A549 (cell line): ENCODE data around the gene FRMD1. TPM values are rescaled to one million over a fixed set of nuclear protein-coding genes. Genes with fewer than 3 reads are reported as not detected.

Source experiments
- ATAC-seq, 2 experiments: fragments of 200-7000 bp in 1 of 2; fragments of >200 bp in 1 of 2; cut with Nextera tagmentation in 1 of 2; cut with Tn5 transposase in 1 of 2; 3 replicates each; pipeline versions ENCODE4 v1.8.0 to v1.9.1; 2018 to 2020; ENCODE audit warnings: mild to moderate bottlenecking in 1 of 2, moderate library complexity in 1 of 2
- CTCF ChIA-PET: fragments of 300-600 bp; sonication (Branson Sonifier 250); formaldehyde crosslinking; extraction: SDS; loops from one replicate; lab custom pipeline; 2021; ENCODE audit warnings: antibody characterized with exemption, inconsistent platforms; lab: Yijun Ruan, JAX
- POLR2A ChIA-PET: fragments of 350-600 bp; formaldehyde crosslinking; extraction: SDS; loops from one replicate; lab custom pipeline; 2021; ENCODE audit warnings: antibody characterized with exemption, inconsistent platforms; lab: Yijun Ruan, JAX
- DNase-seq, 2 experiments: peaks; one replicate each; pipeline versions ENCODE4 v3.0.0 to v3.0.0-alpha.2; 2011 to 2016; ENCODE audit warnings: low read depth in 1 of 2, low spot score in 1 of 2
- FAIRE-seq: peaks from 2 replicates; lab custom pipeline; 2011; peaks lifted over from hg19 to GRCh38; lab: Jason Lieb, UNC
- H3K27ac ChIP-seq, 2 experiments: fragments of >200 bp; sonication (Bioruptor Twin); formaldehyde crosslinking; 3 replicates each; pipeline ENCODE4 v1.5.1; 2016 to 2017
- H3K4me1 ChIP-seq: fragments of >200 bp; sonication (Bioruptor Twin); formaldehyde crosslinking; 3 replicates; pipeline ENCODE4 v1.6.1; 2016
- H3K4me2 ChIP-seq: fragments of >200 bp; sonication (Bioruptor Twin); formaldehyde crosslinking; 3 replicates; pipeline ENCODE4 v1.6.1; 2016
- H3K4me3 ChIP-seq: fragments of >200 bp; sonication (Bioruptor Twin); formaldehyde crosslinking; 3 replicates; pipeline ENCODE4 v1.5.1; 2016
- H3K9me3 ChIP-seq: fragments of >200 bp; sonication (Bioruptor Twin); formaldehyde crosslinking; 3 replicates; pipeline ENCODE4 v1.6.1; 2016
- ATOH8 ChIP-seq: fragments of 250-450 bp; sonication (Bioruptor Pico); IDR thresholded peaks from 2 replicates; pipeline ENCODE4 v1.5.0; 2020; ENCODE audit warnings: low read depth, mild to moderate bottlenecking, moderate library complexity
- CEBPB ChIP-seq, 2 experiments: fragments of >200 bp in 1 of 2; sonication (Bioruptor Twin) in 1 of 2; formaldehyde crosslinking in 1 of 2; IDR thresholded peaks; 2 replicates each; pipeline ENCODE4 v1.6.1; 2012 to 2016
- EHMT2 ChIP-seq: fragments of 200-600 bp; sonication (generic); IDR thresholded peaks from 2 replicates; pipeline ENCODE4 v1.6.1; 2016; ENCODE audit warnings: antibody characterized with exemption, low read depth, mild to moderate bottlenecking, moderate library complexity
- EP300 ChIP-seq, 2 experiments: fragments of >200 bp; sonication (Bioruptor Twin); formaldehyde crosslinking; IDR thresholded peaks; 2 replicates in 1 of 2; 3 replicates in 1 of 2; pipeline ENCODE4 v1.6.1; 2016 to 2017
- ESRRA ChIP-seq: fragments of 150-350 bp; IDR thresholded peaks from 2 replicates; pipeline ENCODE4 v1.6.1; 2014; ENCODE audit warnings: mild to moderate bottlenecking, low read length, borderline replicate concordance
- FOSB ChIP-seq: fragments of 250-450 bp; sonication (Bioruptor Pico); IDR thresholded peaks from 2 replicates; pipeline ENCODE4 v1.5.0; 2020; ENCODE audit warnings: mild to moderate bottlenecking, moderate library complexity
- FOSL2 ChIP-seq, 2 experiments: fragments of 450-650 bp in 1 of 2; fragments of >200 bp in 1 of 2; sonication (Bioruptor Twin) in 1 of 2; formaldehyde crosslinking; IDR thresholded peaks; 2 replicates each; pipeline versions ENCODE4 v1.5.0 to v1.6.1; 2016 to 2020; ENCODE audit warnings: mild to moderate bottlenecking in 1 of 2, moderate library complexity in 1 of 2
- GATA3 ChIP-seq: IDR thresholded peaks from 2 replicates; pipeline ENCODE4 v1.6.1; 2012; ENCODE audit warnings: borderline replicate concordance
- HEYL ChIP-seq: fragments of 250-450 bp; sonication (Bioruptor Pico); IDR thresholded peaks from 2 replicates; pipeline ENCODE4 v1.8.0; 2021; ENCODE audit warnings: mild to moderate bottlenecking, moderate library complexity
- HOXB13 ChIP-seq: fragments of 250-450 bp; sonication (Bioruptor Pico); IDR thresholded peaks from 2 replicates; pipeline ENCODE4 v1.5.0; 2020; ENCODE audit warnings: low read depth, mild to moderate bottlenecking, moderate library complexity
- JUN ChIP-seq, 2 experiments: fragments of >200 bp; sonication (Bioruptor Twin); formaldehyde crosslinking; IDR thresholded peaks; 2 replicates in 1 of 2; 3 replicates in 1 of 2; pipeline ENCODE4 v1.6.1; 2016 to 2017
- JUNB ChIP-seq: fragments of >200 bp; sonication (Bioruptor Twin); formaldehyde crosslinking; IDR thresholded peaks from 2 replicates; pipeline ENCODE4 v1.6.1; 2016
- KDM1A ChIP-seq: fragments of 200-600 bp; sonication (generic); IDR thresholded peaks from 2 replicates; pipeline ENCODE4 v1.6.1; 2016; ENCODE audit warnings: low read depth, mild to moderate bottlenecking
- KDM5A ChIP-seq: fragments of 200-600 bp; sonication (generic); IDR thresholded peaks from 2 replicates; pipeline ENCODE4 v1.6.1; 2016; ENCODE audit warnings: antibody characterized with exemption, mild to moderate bottlenecking
- MAFK ChIP-seq: fragments of 450-650 bp; IDR thresholded peaks from 2 replicates; pipeline ENCODE4 v1.6.1; 2014; ENCODE audit not compliant: partially characterized antibody
- MAX ChIP-seq: IDR thresholded peaks from 2 replicates; pipeline ENCODE4 v1.6.1; 2012
- NR3C1 ChIP-seq: fragments of >200 bp; sonication (Bioruptor Twin); formaldehyde crosslinking; IDR thresholded peaks from 3 replicates; pipeline ENCODE4 v1.6.1; 2017
- PBX3 ChIP-seq: IDR thresholded peaks from 2 replicates; pipeline ENCODE4 v1.6.1; 2012
- POLR2A ChIP-seq: IDR thresholded peaks from 2 replicates; pipeline ENCODE4 v1.6.1; 2012; ENCODE audit warnings: mild to moderate bottlenecking, low read length
- RAD21 ChIP-seq, 2 experiments: fragments of >200 bp in 1 of 2; sonication (Bioruptor Twin) in 1 of 2; formaldehyde crosslinking in 1 of 2; IDR thresholded peaks in 1 of 2; conservative IDR thresholded peaks in 1 of 2; 2 replicates in 1 of 2; 3 replicates in 1 of 2; pipeline ENCODE4 v1.6.1; 2012 to 2018; ENCODE audit warnings: inconsistent platforms in 1 of 2
- RNF2 ChIP-seq: fragments of 200-600 bp; sonication (generic); IDR thresholded peaks from 2 replicates; pipeline ENCODE4 v1.6.1; 2016; ENCODE audit warnings: low read depth, mild to moderate bottlenecking, antibody characterized with exemption, moderate library complexity, borderline replicate concordance
- SMC3 ChIP-seq: fragments of >200 bp; sonication (Bioruptor Twin); formaldehyde crosslinking; IDR thresholded peaks from 3 replicates; pipeline ENCODE4 v1.6.1; 2018; ENCODE audit warnings: inconsistent platforms
- SREBF2 ChIP-seq: fragments of 450-650 bp; IDR thresholded peaks from 2 replicates; pipeline ENCODE4 v1.6.1; 2014; ENCODE audit warnings: mild to moderate bottlenecking, moderate library complexity
- USF2 ChIP-seq: fragments of 450-650 bp; IDR thresholded peaks from 2 replicates; pipeline ENCODE4 v1.6.1; 2014; ENCODE audit warnings: antibody characterized with exemption
- ZC3H11A ChIP-seq: fragments of 450-650 bp; IDR thresholded peaks from 2 replicates; pipeline ENCODE4 v1.6.1; 2014; ENCODE audit warnings: antibody characterized with exemption, mild to moderate bottlenecking
- ZFP36 ChIP-seq: fragments of 450-650 bp; IDR thresholded peaks from 2 replicates; pipeline ENCODE4 v1.6.1; 2014; ENCODE audit warnings: borderline replicate concordance; ENCODE audit not compliant: partially characterized antibody
- ZNF302 ChIP-seq: fragments of 250-450 bp; sonication (Bioruptor Pico); IDR thresholded peaks from 2 replicates; pipeline ENCODE4 v1.9.0; 2021; ENCODE audit warnings: inconsistent platforms, mild to moderate bottlenecking, moderate library complexity
- ZSCAN20 ChIP-seq: fragments of 250-450 bp; sonication (Bioruptor Pico); IDR thresholded peaks from 2 replicates; pipeline ENCODE4 v1.8.0; 2022; ENCODE audit warnings: mild to moderate bottlenecking, moderate library complexity
- whole genome bisulfite sequencing: methylation state at CpG from one replicate; pipeline ENCODE4 v1.1.6; 2017; ENCODE audit errors: missing lambda C conversion rate; 5-methylcytosine and 5-hydroxymethylcytosine counted together
- polyA plus RNA-seq, 4 experiments: library from polyadenylated mRNA; depleted of rRNA in 3 of 4; stranded (reverse); fragments of >200 nt; fragmentation: RNase III in 1 of 4; extraction: RNeasy Plus Mini Kit Qiagen cat#74134 plus additional on column Dnase treatment in 1 of 4; gene quantifications; 2 replicates in 3 of 4; 3 replicates in 1 of 4; pipeline ENCODE4 v1.2.3, GENCODE V29; 2011 to 2017

The FRMD1 gene
- polyA plus RNA-seq, 2 of the 4 experiments (the other 2 are of a cell fraction): not detected

- TF ChIP-seq ZC3H11A (no peak), MAFK (no peak), CEBPB (IDR thresholded peaks at IDR 0.05) (no peak), EP300 (IDR thresholded peaks at IDR 0.05) (no peak), ESRRA (no peak), GATA3 (no peak), HEYL (CRISPR knock-in tag) (no peak), ZSCAN20 (CRISPR knock-in tag) (no peak), RNF2 (no peak), KDM1A (no peak), KDM5A (no peak)
- ATAC-seq (no peak), DNase-seq (no peak), FAIRE-seq (no peak)
- H3K4me1 ChIP-seq: no peaks in the 10 kb centered on the region
- CTCF ChIA-PET: no interaction called here
- no peak overlapping the region for H3K4me2 ChIP-seq
- WGBS: 87% methylated on average over 9 of the region's 11 CpGs
- H3K9me3 ChIP-seq: no peaks in the 10 kb centered on the region
- H3K4me3 ChIP-seq: no peak overlapping the region
- POLR2A ChIA-PET: no interaction called here
- no peak overlapping the region for H3K27ac ChIP-seq
Observed at GRCh38 chr6:168064226-168064807, 14.7 kb downstream of the FRMD1 start.

GRCh38 chr6:168063431-168063830 lies 15.6 kb downstream of the FRMD1 start:
- no peak for ATAC-seq
- no peak for DNase-seq
- no peaks in the 10 kb centered on the region for H3K9me3 ChIP-seq
- no peak for FAIRE-seq
- 29% methylated on average over 1 of the region's 13 CpGs for whole genome bisulfite sequencing
- ChIA-PET POLR2A (no interaction called here), CTCF (no interaction called here)
- no peak overlapping the region for H3K4me2 ChIP-seq
- H3K27ac ChIP-seq: no peak overlapping the region
- TF ChIP-seq HOXB13 (CRISPR knock-in tag): no peak
- H3K4me1 ChIP-seq: no peaks in the 10 kb centered on the region
- no peak overlapping the region for H3K4me3 ChIP-seq

- Histone ChIP-seq H3K9me3 (no peaks in the 10 kb centered on the region), H3K4me2 (no peak overlapping the region), H3K4me1 (no peaks in the 10 kb centered on the region), H3K4me3 (no peak overlapping the region), H3K27ac (no peak overlapping the region)
- WGBS: 55% methylated on average over 7 of the region's 31 CpGs
- ATAC-seq (no peak), DNase-seq (no peak), FAIRE-seq (no peak)
- TF ChIP-seq ZFP36 (no peak), MAX (no peak), NR3C1 (no peak), ATOH8 (no peak), EHMT2 (no peak), RAD21 (conservative IDR thresholded peaks at IDR 0.05 in 1 of 2, IDR thresholded peaks at IDR 0.05 in 1 of 2) (no peak), USF2 (no peak), ZSCAN20 (CRISPR knock-in tag) (no peak), ZC3H11A (no peak), PBX3 (no peak), JUNB (no peak), FOSB (CRISPR knock-in tag) (no peak), POLR2A (no peak), SREBF2 (no peak), JUN (IDR thresholded peaks at IDR 0.05) (no peak), SMC3 (no peak), ZNF302 (no peak), FOSL2 (IDR thresholded peaks at IDR 0.05) (no peak), FOSL2 (CRISPR knock-in tag; IDR thresholded peaks at IDR 0.05) (no peak), HEYL (CRISPR knock-in tag) (no peak)
- POLR2A ChIA-PET: no interaction called here
- CTCF ChIA-PET: interaction anchor here (3.2 kb wide), 1 partner anchor 70 kb away, joined by 13 read pairs; no protein-coding TSS in a partner anchor
Observed at GRCh38 chr6:168062346-168063289, 16.4 kb downstream of the FRMD1 start.
